SU-DHL-6 (cell line): ENCODE measurements around the gene SRRM2.

Experiments
- H2AFZ ChIP-seq: fragments of 200-600 bp; sonication (generic); 2 replicates; pipeline ENCODE4 v1.6.1; 2014; ENCODE audit warnings: low read depth, mild to moderate bottlenecking, moderate library complexity, mixed read lengths, antibody characterized with exemption, low read length; ENCODE audit not compliant: severe bottlenecking
- H3F3A ChIP-seq: fragments of 200-600 bp; shearing (Covaris generic); 2 replicates; pipeline ENCODE4 v1.6.0; 2016; ENCODE audit warnings: antibody characterized with exemption, mild to moderate bottlenecking; ENCODE audit not compliant: insufficient read depth
- H3K27ac ChIP-seq: fragments of 200-600 bp; sonication (generic); 2 replicates; pipeline ENCODE4 v1.5.1; 2016; ENCODE audit warnings: low read depth, mild to moderate bottlenecking, low read length, moderate library complexity, mixed read lengths
- H3K27me3 ChIP-seq: fragments of 200-600 bp; sonication (generic), shearing (Covaris generic); 2 replicates; pipeline ENCODE4 v1.6.0; 2014; ENCODE audit warnings: mild to moderate bottlenecking, low read length
- H3K36me3 ChIP-seq: fragments of 200-600 bp; sonication (generic); 2 replicates; pipeline ENCODE4 v1.6.1; 2014; ENCODE audit warnings: mild to moderate bottlenecking, low read length, mixed read lengths
- H3K4me2 ChIP-seq: fragments of 300-600, 200-600 bp; shearing (Covaris generic), sonication (generic); 2 replicates; pipeline ENCODE4 v1.6.0; 2014; ENCODE audit warnings: low read length, low read depth, mild to moderate bottlenecking; ENCODE audit not compliant: poor library complexity, severe bottlenecking
- H3K4me3 ChIP-seq: fragments of 200-600 bp; sonication (generic); 2 replicates; pipeline ENCODE4 v1.5.1; 2014; ENCODE audit warnings: antibody characterized with exemption, low read length, mild to moderate bottlenecking, mixed read lengths; ENCODE audit not compliant: insufficient read depth, poor library complexity, severe bottlenecking
- H3K79me2 ChIP-seq: fragments of 200-600 bp; sonication (generic); 2 replicates; pipeline ENCODE4 v1.6.1; 2014; ENCODE audit warnings: mild to moderate bottlenecking, low read length, moderate library complexity; ENCODE audit not compliant: insufficient read depth
- H3K9ac ChIP-seq: fragments of 200-600 bp; sonication (generic); 2 replicates; pipeline ENCODE4 v1.7.0; 2014; ENCODE audit warnings: mild to moderate bottlenecking, low read length
- H3K9me2 ChIP-seq: fragments of 200-600 bp; sonication (generic); replicated peaks from 2 replicates; pipeline ENCODE4 v1.6.1; 2014; ENCODE audit warnings: low read length; ENCODE audit not compliant: insufficient read depth
- H3K9me3 ChIP-seq: fragments of 200-600 bp; sonication (generic); 2 replicates; pipeline ENCODE4 v1.6.1; 2014; ENCODE audit warnings: low read length, mixed read lengths; ENCODE audit not compliant: insufficient read depth
- H4K20me1 ChIP-seq: fragments of 200-600 bp; sonication (generic); 2 replicates; pipeline ENCODE4 v1.6.1; 2014; ENCODE audit warnings: low read depth, mild to moderate bottlenecking, antibody characterized with exemption, low read length, moderate library complexity, mixed read lengths
- CTCF ChIP-seq: fragments of 200-600 bp; sonication (generic); IDR thresholded peaks from one replicate; pipeline ENCODE4 v1.5.1; 2017; ENCODE audit warnings: antibody characterized with exemption, mild to moderate bottlenecking, low read length, moderate library complexity; ENCODE audit not compliant: insufficient read depth, poor library complexity, severe bottlenecking
- EZH2phosphoT487 ChIP-seq: fragments of 200-600 bp; sonication (generic), shearing (Covaris generic); conservative IDR thresholded peaks from 2 replicates; pipeline ENCODE4 v1.6.1; 2018; ENCODE audit warnings: mild to moderate bottlenecking, antibody characterized with exemption, low read length, moderate library complexity, mixed read lengths

Gene SRRM2

DNA sequence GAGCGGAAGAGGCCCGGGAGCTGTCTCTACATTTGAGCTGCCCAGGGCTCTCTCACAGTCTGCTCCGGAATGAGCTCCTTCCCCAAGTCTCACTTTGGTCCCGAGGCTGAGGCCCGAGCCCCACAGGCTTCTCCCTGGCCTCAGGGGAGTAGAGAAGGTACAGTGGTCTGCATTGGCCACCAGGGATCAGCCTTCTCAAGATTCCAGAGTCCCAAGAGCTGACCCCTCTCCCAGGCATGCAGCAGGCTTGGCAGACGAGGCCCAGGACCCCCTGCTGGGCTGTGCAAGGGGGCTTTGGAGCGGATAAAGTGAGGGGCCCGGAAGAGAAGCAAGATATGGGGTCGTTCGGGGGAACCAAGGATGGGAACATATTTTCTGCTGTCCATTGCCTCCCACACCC, 35.5 kb upstream of the SRRM2 start:
- Histone ChIP-seq H2AFZ (no peak overlapping the region), H3K27me3 (no peaks in the 10 kb centered on the region), H3K36me3 (no peaks in the 10 kb centered on the region), H3K9ac (no peak overlapping the region), H3K9me2 (no peaks in the 10 kb centered on the region), H3K79me2 (no peaks in the 10 kb centered on the region), H3K4me3 (no peak overlapping the region), H3F3A (no peaks in the 10 kb centered on the region), H3K27ac (no peak overlapping the region), H3K9me3 (no peaks in the 10 kb centered on the region), H4K20me1 (no peaks in the 10 kb centered on the region), H3K4me2 (no peak overlapping the region)
- TF ChIP-seq CTCF (no peak), EZH2phosphoT487 (no peak)

DNA sequence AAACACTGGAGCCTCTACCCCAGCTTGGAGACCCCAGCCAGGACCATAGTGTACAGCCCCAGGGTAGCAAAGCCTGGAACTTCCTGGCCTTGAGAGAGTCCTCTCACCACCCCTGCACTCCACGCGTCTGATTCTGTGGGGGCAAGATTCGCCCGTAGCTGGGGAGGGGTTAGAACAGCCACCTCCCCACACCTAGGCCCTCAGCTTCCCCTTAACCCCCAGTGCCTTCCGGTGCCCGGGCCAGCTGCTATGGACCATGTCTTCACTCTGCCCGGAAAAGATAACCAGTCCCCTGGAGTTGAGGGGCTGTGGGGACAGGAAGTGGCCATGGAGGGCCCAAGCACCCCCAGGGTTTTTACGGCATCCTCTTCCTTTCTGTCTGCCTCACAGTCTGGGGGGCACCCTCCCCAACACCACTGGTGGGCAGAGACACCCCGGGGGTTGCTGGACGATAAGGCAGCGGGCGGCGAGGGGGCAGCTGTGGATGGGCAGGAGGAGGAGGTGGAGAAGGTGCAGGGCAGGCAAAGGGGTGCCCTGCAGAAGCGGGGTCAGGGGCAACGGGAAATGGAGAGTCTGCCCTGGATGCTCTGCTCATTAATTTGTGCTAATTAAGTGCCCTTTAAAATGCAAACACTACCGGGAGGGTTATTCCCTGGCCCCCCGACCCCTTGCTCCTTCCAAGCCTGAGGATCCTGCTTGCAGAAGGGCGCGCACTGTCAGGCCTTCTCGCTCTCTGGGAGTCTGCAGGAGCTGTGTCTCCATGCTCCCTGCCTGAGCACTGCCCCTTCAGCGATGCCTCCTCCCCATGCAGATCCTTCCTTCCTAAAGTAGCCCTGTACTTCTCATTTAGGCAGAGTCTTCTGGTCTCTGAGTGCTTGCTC, 34.8 kb upstream of the SRRM2 start:
- no peaks in the 10 kb centered on the region for H4K20me1 ChIP-seq
- no peak overlapping the region for H3K4me3 ChIP-seq
- H3K4me2 ChIP-seq: no peak overlapping the region
- H3K9me2 ChIP-seq: no peaks in the 10 kb centered on the region
- H3K27ac ChIP-seq: no peak overlapping the region
- H3K79me2 ChIP-seq: no peaks in the 10 kb centered on the region
- H3F3A ChIP-seq: no peaks in the 10 kb centered on the region
- no peaks in the 10 kb centered on the region for H3K36me3 ChIP-seq
- no peak overlapping the region for H2AFZ ChIP-seq
- TF ChIP-seq CTCF (no peak), EZH2phosphoT487 (no peak)
- H3K27me3 ChIP-seq: no peaks in the 10 kb centered on the region
- no peak overlapping the region for H3K9ac ChIP-seq
- no peaks in the 10 kb centered on the region for H3K9me3 ChIP-seq

DNA sequence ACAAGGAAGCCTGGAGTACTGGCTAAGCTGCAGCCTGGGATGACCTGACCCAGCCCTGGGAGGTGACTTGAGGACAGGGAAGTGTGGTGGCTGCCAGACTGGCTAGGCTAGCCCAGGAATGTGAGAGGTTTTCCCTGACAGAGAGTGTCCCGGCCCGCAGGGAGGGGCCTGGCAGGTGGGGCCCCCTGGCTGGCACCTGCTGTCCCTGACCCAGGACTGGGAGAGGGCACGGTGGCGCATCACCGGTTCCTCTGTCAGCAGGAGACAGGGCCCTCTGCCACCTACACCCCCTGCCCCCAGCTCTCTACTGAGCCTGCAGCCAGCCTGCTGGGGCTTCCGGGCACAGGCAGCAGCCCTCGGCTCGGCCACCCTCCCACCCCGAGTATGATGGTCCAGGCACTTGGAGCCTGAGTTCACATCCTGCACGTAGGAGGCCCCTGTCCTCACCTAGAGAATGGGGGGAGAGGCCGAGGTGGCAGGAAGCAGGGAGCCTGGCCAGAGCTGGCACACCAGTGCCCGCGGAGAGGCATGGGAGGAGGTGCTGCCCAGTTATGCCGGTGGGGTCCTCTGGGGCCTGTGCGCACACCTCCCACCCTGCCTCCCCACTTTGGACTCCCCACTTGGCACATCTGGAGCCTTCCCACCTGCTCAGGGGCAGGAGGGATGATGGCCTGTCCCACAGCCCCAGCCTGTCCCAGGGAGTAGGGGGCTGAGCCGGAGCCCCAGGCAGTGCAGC, 32.9 kb upstream of the SRRM2 start:
- no peak overlapping the region for H3K4me3 ChIP-seq
- no peak overlapping the region for H3K4me2 ChIP-seq
- no peak overlapping the region for H3K9ac ChIP-seq
- no peak for TF ChIP-seq CTCF
- TF ChIP-seq EZH2phosphoT487: no peak
- H3F3A ChIP-seq: no peaks in the 10 kb centered on the region
- H3K9me2 ChIP-seq: no peaks in the 10 kb centered on the region
- H2AFZ ChIP-seq: no peak overlapping the region
- H3K36me3 ChIP-seq: no peaks in the 10 kb centered on the region
- no peaks in the 10 kb centered on the region for H3K79me2 ChIP-seq
- H4K20me1 ChIP-seq: no peaks in the 10 kb centered on the region
- H3K27me3 ChIP-seq: no peaks in the 10 kb centered on the region
- no peak overlapping the region for H3K27ac ChIP-seq
- no peaks in the 10 kb centered on the region for H3K9me3 ChIP-seq
